ENCODE data around the gene ILDR1.

DNA sequence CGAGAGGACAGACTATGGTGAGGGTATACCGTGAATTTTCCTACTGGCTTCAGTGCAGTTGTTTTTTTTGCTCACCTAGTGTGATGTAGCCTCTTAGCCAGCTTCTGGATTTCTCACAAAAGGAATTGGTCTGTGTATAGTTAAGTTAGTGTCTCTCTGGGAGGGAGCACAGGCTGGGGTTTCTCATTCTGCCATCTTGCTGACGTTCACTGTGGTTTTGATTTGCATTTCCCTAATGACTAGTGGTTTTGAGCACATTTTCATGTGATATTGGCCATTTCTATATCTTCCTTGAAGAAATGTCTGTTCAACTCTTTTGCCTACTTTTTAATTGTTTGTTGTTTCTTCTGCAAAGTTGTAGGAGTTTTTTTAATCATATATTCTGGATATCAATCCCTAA is 30.9 kb upstream of the ILDR1 start:
- TF ChIP-seq STAT1 (IDR thresholded peaks at IDR 0.05; ENCODE audit: unreplicated experiment) = no peak
- TF ChIP-seq, protein P1, sequence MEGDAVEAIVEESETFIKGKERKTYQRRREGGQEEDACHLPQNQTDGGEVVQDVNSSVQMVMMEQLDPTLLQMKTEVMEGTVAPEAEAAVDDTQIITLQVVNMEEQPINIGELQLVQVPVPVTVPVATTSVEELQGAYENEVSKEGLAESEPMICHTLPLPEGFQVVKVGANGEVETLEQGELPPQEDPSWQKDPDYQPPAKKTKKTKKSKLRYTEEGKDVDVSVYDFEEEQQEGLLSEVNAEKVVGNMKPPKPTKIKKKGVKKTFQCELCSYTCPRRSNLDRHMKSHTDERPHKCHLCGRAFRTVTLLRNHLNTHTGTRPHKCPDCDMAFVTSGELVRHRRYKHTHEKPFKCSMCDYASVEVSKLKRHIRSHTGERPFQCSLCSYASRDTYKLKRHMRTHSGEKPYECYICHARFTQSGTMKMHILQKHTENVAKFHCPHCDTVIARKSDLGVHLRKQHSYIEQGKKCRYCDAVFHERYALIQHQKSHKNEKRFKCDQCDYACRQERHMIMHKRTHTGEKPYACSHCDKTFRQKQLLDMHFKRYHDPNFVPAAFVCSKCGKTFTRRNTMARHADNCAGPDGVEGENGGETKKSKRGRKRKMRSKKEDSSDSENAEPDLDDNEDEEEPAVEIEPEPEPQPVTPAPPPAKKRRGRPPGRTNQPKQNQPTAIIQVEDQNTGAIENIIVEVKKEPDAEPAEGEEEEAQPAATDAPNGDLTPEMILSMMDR (conservative IDR thresholded peaks at IDR 0.05; ENCODE audit: low read depth in 2 of 2) = no peak
- no peak for TF ChIP-seq POLR2AphosphoS5 (IDR thresholded peaks at IDR 0.05; ENCODE audit: low read depth)
- no peak for TF ChIP-seq EZH2 (IDR thresholded peaks at IDR 0.05; ENCODE audit: low read depth, unreplicated experiment)
